ENCODE results near the gene RAP1GDS1. TPM values are rescaled to one million over a fixed set of nuclear protein-coding genes. Genes with fewer than 3 reads are reported as not detected.
"Not testable (repeated sequence)": the region's sequence is repeated elsewhere in the genome, so short reads cannot be mapped to it uniquely, and the experiment has no call there.

The RAP1GDS1 gene
- total and polyA plus RNA-seq, 4 experiments from 2014 or later: 36.7 to 48.3 (median 43.8) TPM

DNA sequence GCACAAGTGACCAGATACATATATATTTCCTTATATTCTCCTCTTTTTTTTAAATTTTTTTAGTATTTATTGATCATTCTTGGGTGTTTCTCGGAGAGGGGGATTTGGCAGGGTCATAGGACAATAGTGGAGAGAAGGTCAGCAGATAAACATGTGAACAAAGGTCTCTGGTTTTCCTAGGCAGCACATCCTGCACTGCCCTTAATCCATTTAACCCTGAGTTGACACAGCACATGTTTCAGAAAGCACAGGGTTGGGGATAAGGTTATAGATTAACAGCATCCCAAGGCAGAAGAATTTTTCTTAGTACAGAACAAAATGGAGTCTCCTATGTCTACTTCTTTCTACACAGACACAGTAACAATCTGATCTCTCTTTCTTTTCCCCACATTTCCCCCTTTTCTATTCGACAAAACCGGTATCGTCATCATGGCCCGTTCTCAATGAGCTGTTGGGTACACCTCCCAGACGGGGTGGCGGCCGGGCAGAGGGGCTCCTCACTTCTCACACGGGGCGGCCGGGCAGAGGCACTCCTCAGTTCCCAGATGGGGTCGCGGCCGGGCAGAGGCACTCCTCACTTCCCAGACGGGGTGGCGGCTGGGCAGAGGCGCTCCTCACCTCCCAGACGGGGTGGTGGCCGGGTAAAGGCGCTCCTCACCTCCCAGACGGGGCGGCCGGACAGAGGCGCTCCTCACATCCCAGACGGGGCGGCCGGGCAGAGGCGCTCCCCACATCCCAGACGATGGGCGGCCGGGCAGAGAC is 68.9 kb downstream of the RAP1GDS1 start:
- H3K9me3 Mint-ChIP-seq: peaks cover 4 to 65% (median 33%) of the 10 kb centered on the region in 8 donors
- intact Hi-C loops (cut with micrococcal nuclease): not testable (repeated sequence)

DNA sequence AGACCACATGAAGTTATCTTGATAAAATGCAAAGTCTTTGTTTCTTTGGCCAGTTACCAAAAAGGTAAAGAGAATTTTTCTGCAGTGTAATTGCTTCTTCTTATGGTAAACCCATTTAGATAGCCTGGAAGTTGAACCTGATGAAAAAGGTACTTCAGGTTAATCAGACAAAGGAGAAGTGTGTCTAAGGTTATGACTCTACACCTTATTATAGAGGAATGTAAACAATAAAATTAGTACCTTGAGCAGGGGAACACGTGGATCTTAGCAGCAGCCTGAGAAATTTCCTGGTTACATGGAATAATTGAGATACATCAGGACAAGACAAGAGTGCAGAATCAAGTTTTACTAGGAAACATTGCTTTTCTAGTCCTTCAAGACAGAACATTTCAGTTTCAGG is 70.8 kb downstream of the RAP1GDS1 start:
- peaks cover under 1 to 6% (median 3%) of the 10 kb centered on the region in 4 donors for H3K4me1 Mint-ChIP-seq

More for the DNA sequence above, 68.9 kb downstream of the RAP1GDS1 start:
- H3K4me3 ChIP-seq (ENCODE audit: low read length in 2 of 2); H3K27ac Mint-ChIP-seq; CTCF ChIA-PET (ENCODE audit: partially characterized antibody); H3K27me3 ChIP-seq (ENCODE audit: insufficient read depth, low read length); H3K4me3 Mint-ChIP-seq; H3K27ac ChIP-seq (ENCODE audit: low read depth, low read length); H3K27me3 Mint-ChIP-seq; POLR2A ChIA-PET (ENCODE audit: partially characterized antibody); H3K36me3 ChIP-seq (ENCODE audit: insufficient read depth, low read length); DNase-seq; H3K9me3 ChIP-seq (ENCODE audit: control insufficient read depth in 1 of 2, low read length in 2 of 2); H3K4me1 ChIP-seq (ENCODE audit: insufficient read depth, low read length); H3K4me1 Mint-ChIP-seq: not testable (repeated sequence)
- H3K36me3 Mint-ChIP-seq: peaks cover 34 to 57% of the 10 kb centered on the region in 2 donors

DNA sequence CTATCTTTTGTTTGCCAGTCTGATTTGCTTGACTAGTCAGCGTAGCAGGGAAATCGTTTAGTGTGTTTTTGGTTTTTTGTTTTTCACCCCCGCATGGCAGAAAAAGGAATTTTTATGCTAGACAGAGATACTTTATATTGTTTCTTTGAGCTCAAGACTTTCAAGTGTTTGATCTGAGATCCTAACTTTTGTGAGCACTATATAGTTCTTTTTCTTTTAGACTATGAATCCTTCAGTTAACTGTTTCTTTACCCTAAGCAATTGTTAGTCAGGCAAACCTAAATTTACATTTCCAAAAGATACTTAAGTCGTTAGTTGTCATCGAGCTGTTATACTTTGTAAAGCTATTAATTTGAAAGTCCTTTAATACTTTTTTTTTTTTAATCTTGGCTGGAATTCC is 73.3 kb downstream of the RAP1GDS1 start:
- no peak for DNase-seq
- Mint-ChIP-seq H3K27ac (no peak overlapping the region), H3K36me3 (peaks cover 29 to 55% of the 10 kb centered on the region in 2 donors), H3K9me3 (peaks cover 3 to 50% (median 29%) of the 10 kb centered on the region in 8 donors), H3K4me3 (no peak overlapping the region), H3K4me1 (peaks cover 5 to 20% (median 10%) of the 10 kb centered on the region in 4 donors), H3K27me3 (no peaks in the 10 kb centered on the region)
- no peaks in the 10 kb centered on the region for H3K4me1 ChIP-seq (ENCODE audit: insufficient read depth, low read length)
- H3K4me3 ChIP-seq (ENCODE audit: low read length in 2 of 2): no peak overlapping the region
- POLR2A ChIA-PET (ENCODE audit: partially characterized antibody): no interaction called here
- no peaks in the 10 kb centered on the region for H3K9me3 ChIP-seq (ENCODE audit: control insufficient read depth in 1 of 2, low read length in 2 of 2)
- no peaks in the 10 kb centered on the region for H3K36me3 ChIP-seq (ENCODE audit: insufficient read depth, low read length)
- intact Hi-C loops (cut with micrococcal nuclease): no loop called here
- H3K27ac ChIP-seq (ENCODE audit: low read depth, low read length): no peak overlapping the region
- no peaks in the 10 kb centered on the region for H3K27me3 ChIP-seq (ENCODE audit: insufficient read depth, low read length)
- CTCF ChIA-PET (ENCODE audit: partially characterized antibody): no interaction called here

More for the DNA sequence above, 70.8 kb downstream of the RAP1GDS1 start:
- POLR2A ChIA-PET (ENCODE audit: partially characterized antibody): no interaction called here
- Mint-ChIP-seq H3K27me3 (no peaks in the 10 kb centered on the region), H3K27ac (no peak overlapping the region), H3K36me3 (peaks cover 35 to 63% of the 10 kb centered on the region in 2 donors), H3K4me3 (no peak overlapping the region), H3K9me3 (peaks cover 4 to 66% (median 34%) of the 10 kb centered on the region in 8 donors)
- Histone ChIP-seq H3K36me3 (ENCODE audit: insufficient read depth, low read length) (no peaks in the 10 kb centered on the region), H3K4me3 (ENCODE audit: low read length in 2 of 2) (no peak overlapping the region), H3K27ac (ENCODE audit: low read depth, low read length) (no peak overlapping the region), H3K4me1 (ENCODE audit: insufficient read depth, low read length) (no peaks in the 10 kb centered on the region), H3K27me3 (ENCODE audit: insufficient read depth, low read length) (no peaks in the 10 kb centered on the region), H3K9me3 (ENCODE audit: control insufficient read depth in 1 of 2, low read length in 2 of 2) (no peaks in the 10 kb centered on the region)
- CTCF ChIA-PET (ENCODE audit: partially characterized antibody): no interaction called here
- no peak for DNase-seq
- intact Hi-C loops (cut with micrococcal nuclease): no loop called here

DNA sequence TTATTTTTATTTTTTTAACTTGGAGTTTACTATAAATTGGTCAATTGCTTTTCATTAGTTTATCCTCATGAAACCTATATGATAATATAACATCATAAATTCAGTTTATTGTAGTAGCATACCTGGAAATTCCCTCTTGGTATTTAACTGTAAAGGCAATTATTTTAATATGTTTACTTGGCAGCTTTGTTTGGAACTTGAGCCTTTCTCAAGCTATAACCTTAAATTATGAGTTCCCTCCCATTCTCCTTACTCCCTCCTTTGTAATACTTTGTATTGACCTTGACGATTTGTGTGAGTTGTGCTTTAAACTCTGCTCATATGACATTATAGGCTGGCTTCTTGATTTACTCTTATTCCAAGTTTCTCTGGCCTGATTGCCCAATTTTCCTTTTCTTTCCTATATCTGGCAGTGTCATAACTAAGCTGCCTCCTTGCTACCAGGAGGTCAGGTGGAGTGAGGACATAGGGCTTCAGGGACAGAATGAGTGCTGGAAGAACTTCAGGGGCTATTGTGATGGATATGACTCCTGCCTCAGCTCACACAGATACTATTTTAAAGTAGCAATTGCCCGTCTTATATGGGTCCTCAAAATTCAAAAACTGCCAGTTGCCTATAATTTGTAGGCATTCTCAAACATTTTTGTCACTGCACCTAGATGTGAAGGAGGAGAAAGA is 77.7 kb downstream of the RAP1GDS1 start:
- no peak for DNase-seq
- peak overlapping the region in 1 of 7 donors; percentile 3 for H3K27ac Mint-ChIP-seq
- no peaks in the 10 kb centered on the region for H3K4me1 ChIP-seq (ENCODE audit: insufficient read depth, low read length)
- H3K4me3 ChIP-seq (ENCODE audit: low read length in 2 of 2): no peak overlapping the region
- peaks cover 5 to 20% (median 12%) of the 10 kb centered on the region in 4 donors for H3K4me1 Mint-ChIP-seq
- no peaks in the 10 kb centered on the region for H3K9me3 ChIP-seq (ENCODE audit: control insufficient read depth in 1 of 2, low read length in 2 of 2)
- ChIA-PET POLR2A (ENCODE audit: partially characterized antibody) (no interaction called here), CTCF (ENCODE audit: partially characterized antibody) (no interaction called here)
- H3K4me3 Mint-ChIP-seq: no peak overlapping the region
- no peaks in the 10 kb centered on the region for H3K27me3 Mint-ChIP-seq
- H3K36me3 Mint-ChIP-seq: peaks cover 22 to 58% of the 10 kb centered on the region in 2 donors
- H3K9me3 Mint-ChIP-seq: peaks cover 1 to 20% (median 8%) of the 10 kb centered on the region in 8 donors
- intact Hi-C loops (cut with micrococcal nuclease): no loop called here
- H3K36me3 ChIP-seq (ENCODE audit: insufficient read depth, low read length): no peaks in the 10 kb centered on the region
- H3K27ac ChIP-seq (ENCODE audit: low read depth, low read length): no peak overlapping the region
- no peaks in the 10 kb centered on the region for H3K27me3 ChIP-seq (ENCODE audit: insufficient read depth, low read length)

DNA sequence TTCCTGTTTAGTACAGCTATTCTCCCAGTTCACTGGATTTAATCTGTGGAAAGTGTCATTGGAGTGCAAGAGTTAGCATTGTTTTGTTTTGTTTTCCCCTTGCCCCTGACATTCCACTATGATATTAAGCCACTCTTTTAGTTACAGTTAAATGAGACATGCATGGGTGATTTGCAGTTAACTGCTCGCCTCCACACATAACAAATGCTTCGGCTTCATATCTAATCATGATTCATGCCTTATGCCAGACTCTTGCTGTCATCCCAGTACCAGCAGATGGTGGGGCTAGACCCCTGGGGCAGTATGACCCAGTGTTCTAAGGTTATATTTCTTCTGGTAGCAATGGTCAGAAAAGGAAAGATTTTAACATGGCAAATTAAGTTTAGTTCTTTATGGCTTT is 80.1 kb downstream of the RAP1GDS1 start:
- no peak overlapping the region for H3K4me3 Mint-ChIP-seq

DNA sequence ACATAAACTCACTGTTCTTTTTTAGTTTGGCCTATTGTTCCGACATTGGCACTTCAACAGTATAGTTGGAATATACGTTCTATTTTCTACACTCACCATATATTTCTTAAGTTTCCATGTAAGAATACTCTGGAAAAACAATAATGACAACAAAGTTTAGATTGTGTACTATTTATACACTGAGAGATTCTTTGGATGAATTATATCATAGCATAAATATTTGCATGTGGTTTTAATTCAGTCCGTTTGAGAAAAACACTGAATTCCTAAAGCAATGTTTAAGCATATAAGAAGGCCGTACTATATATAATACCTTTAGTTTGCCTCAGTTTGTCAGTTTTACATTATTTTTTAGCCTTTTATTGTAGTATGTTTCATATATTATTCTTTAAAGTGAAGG is 82.4 kb downstream of the RAP1GDS1 start:
- H3K4me3 ChIP-seq (ENCODE audit: low read length in 2 of 2): no peak overlapping the region
- H3K36me3 ChIP-seq (ENCODE audit: insufficient read depth, low read length): no peaks in the 10 kb centered on the region
- peaks cover 41 to 70% of the 10 kb centered on the region in 2 donors for H3K36me3 Mint-ChIP-seq
- H3K4me3 Mint-ChIP-seq: no peak overlapping the region
- DNase-seq: no peak
- POLR2A ChIA-PET (ENCODE audit: partially characterized antibody): no interaction called here
- H3K4me1 ChIP-seq (ENCODE audit: insufficient read depth, low read length): no peaks in the 10 kb centered on the region
- H3K9me3 ChIP-seq (ENCODE audit: control insufficient read depth in 1 of 2, low read length in 2 of 2): no peaks in the 10 kb centered on the region
- H3K9me3 Mint-ChIP-seq: peaks cover 0 to 7% (median 3%) of the 10 kb centered on the region in 8 donors
- no peaks in the 10 kb centered on the region for H3K27me3 ChIP-seq (ENCODE audit: insufficient read depth, low read length)
- H3K4me1 Mint-ChIP-seq: peaks cover 0 to 8% (median 5%) of the 10 kb centered on the region in 4 donors
- H3K27me3 Mint-ChIP-seq: no peaks in the 10 kb centered on the region
- H3K27ac ChIP-seq (ENCODE audit: low read depth, low read length): no peak overlapping the region
- intact Hi-C loops (cut with micrococcal nuclease): no loop called here
- CTCF ChIA-PET (ENCODE audit: partially characterized antibody): no interaction called here
- H3K27ac Mint-ChIP-seq: no peak overlapping the region

More for the DNA sequence above, 80.1 kb downstream of the RAP1GDS1 start:
- Mint-ChIP-seq H3K9me3 (peaks cover 0 to 5% (median 0%) of the 10 kb centered on the region in 8 donors), H3K27ac (peak overlapping the region in 2 of 7 donors; percentile 6 to 15), H3K36me3 (peaks cover 32 to 58% of the 10 kb centered on the region in 2 donors), H3K27me3 (no peaks in the 10 kb centered on the region), H3K4me1 (peaks cover 5 to 18% (median 10%) of the 10 kb centered on the region in 4 donors)
- no peak for DNase-seq
- intact Hi-C loops (cut with micrococcal nuclease): no loop called here
- CTCF ChIA-PET (ENCODE audit: partially characterized antibody): no interaction called here
- Histone ChIP-seq H3K9me3 (ENCODE audit: control insufficient read depth in 1 of 2, low read length in 2 of 2) (no peaks in the 10 kb centered on the region), H3K4me3 (ENCODE audit: low read length in 2 of 2) (no peak overlapping the region), H3K36me3 (ENCODE audit: insufficient read depth, low read length) (no peaks in the 10 kb centered on the region), H3K4me1 (ENCODE audit: insufficient read depth, low read length) (no peaks in the 10 kb centered on the region), H3K27ac (ENCODE audit: low read depth, low read length) (no peak overlapping the region), H3K27me3 (ENCODE audit: insufficient read depth, low read length) (no peaks in the 10 kb centered on the region)
- POLR2A ChIA-PET (ENCODE audit: partially characterized antibody): no interaction called here

DNA sequence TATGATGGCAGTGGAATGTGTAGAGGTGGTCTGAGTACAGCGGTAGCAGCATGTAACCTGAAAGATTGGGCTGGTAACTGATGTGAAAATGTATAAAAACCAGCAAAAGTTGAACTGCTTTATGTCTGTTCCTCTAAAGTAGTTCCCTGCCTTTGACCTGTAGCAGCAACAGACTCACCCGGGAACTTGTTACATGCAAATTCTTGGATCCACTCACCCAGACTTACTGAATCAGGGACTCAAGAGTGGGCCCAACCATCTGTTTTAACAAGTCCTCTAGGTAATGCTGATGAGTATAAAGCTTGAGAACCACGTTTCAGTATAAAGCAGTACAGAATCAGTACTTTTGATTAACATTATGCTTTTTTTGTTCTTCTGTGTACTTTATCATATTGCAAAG is 84.7 kb downstream of the RAP1GDS1 start:
- peaks cover 45 to 58% of the 10 kb centered on the region in 2 donors for H3K36me3 Mint-ChIP-seq
- H3K4me1 Mint-ChIP-seq: peaks cover 2 to 6% (median 2%) of the 10 kb centered on the region in 4 donors
- H3K27ac Mint-ChIP-seq: no peak overlapping the region
- ChIA-PET POLR2A (ENCODE audit: partially characterized antibody) (no interaction called here), CTCF (ENCODE audit: partially characterized antibody) (no interaction called here)
- no peaks in the 10 kb centered on the region for H3K4me1 ChIP-seq (ENCODE audit: insufficient read depth, low read length)
- DNase-seq: no peak
- no peak overlapping the region for H3K27ac ChIP-seq (ENCODE audit: low read depth, low read length)
- H3K4me3 Mint-ChIP-seq: no peak overlapping the region
- intact Hi-C loops (cut with micrococcal nuclease): no loop called here
- H3K4me3 ChIP-seq (ENCODE audit: low read length in 2 of 2): no peak overlapping the region
- no peaks in the 10 kb centered on the region for H3K36me3 ChIP-seq (ENCODE audit: insufficient read depth, low read length)
- H3K27me3 Mint-ChIP-seq: no peaks in the 10 kb centered on the region
- H3K27me3 ChIP-seq (ENCODE audit: insufficient read depth, low read length): no peaks in the 10 kb centered on the region
- H3K9me3 ChIP-seq (ENCODE audit: control insufficient read depth in 1 of 2, low read length in 2 of 2): no peaks in the 10 kb centered on the region
- H3K9me3 Mint-ChIP-seq: peaks cover 0 to 8% (median 2%) of the 10 kb centered on the region in 8 donors

All from CD4-positive, alpha-beta memory T cell (primary cell).